H1 (cell line): ENCODE measurements around the gene LUZP1. TPM values are rescaled to one million over a fixed set of nuclear protein-coding genes. Genes with fewer than 3 reads are reported as not detected.

ENCODE experiments used
- CTCF ChIA-PET: fragments of 300-600 bp; sonication (Branson Sonifier 250); formaldehyde crosslinking; loops from one replicate; lab custom pipeline; 2021; ENCODE audit not compliant: partially characterized antibody; lab: Charles Lee
- POLR2A ChIA-PET: fragments of 300-600 bp; sonication (Branson Sonifier 250); formaldehyde crosslinking; loops from one replicate; lab custom pipeline; 2021; ENCODE audit warnings: inconsistent platforms; ENCODE audit not compliant: partially characterized antibody; lab: Charles Lee
- DNase-seq, 2 experiments: peaks; one replicate each; pipeline versions ENCODE4 v3.0.0 to v3.0.0-alpha.2; 2010 to 2022; ENCODE audit warnings: low spot score in 2 of 2, low read depth in 1 of 2, mixed read lengths in 1 of 2
- FAIRE-seq: peaks from 2 replicates; lab custom pipeline; 2011; peaks lifted over from hg19 to GRCh38; lab: Jason Lieb, UNC
- H2AFZ ChIP-seq: 2 replicates; pipeline ENCODE4 v1.8.1; 2012; ENCODE audit warnings: low read length, inconsistent platforms
- H2AK5ac ChIP-seq: 2 replicates; pipeline ENCODE4 v1.6.1; 2013; ENCODE audit warnings: low read depth, low read length
- H2BK120ac ChIP-seq: replicated peaks from 2 replicates; pipeline ENCODE3; 2013; ENCODE audit warnings: low read depth, low read length, inconsistent platforms
- H2BK12ac ChIP-seq: 2 replicates; pipeline ENCODE4 v1.6.1; 2013; ENCODE audit warnings: low read depth, low read length
- H2BK15ac ChIP-seq: 2 replicates; pipeline ENCODE4 v1.6.1; 2013; ENCODE audit warnings: low read length
- H2BK20ac ChIP-seq: 2 replicates; pipeline ENCODE4 v1.6.1; 2013; ENCODE audit warnings: low read length
- H2BK5ac ChIP-seq: 2 replicates; pipeline ENCODE4 v1.6.1; 2013; ENCODE audit warnings: low read depth, low read length
- H3K14ac ChIP-seq: 2 replicates; pipeline ENCODE4 v1.6.1; 2013; ENCODE audit warnings: inconsistent platforms; ENCODE audit not compliant: insufficient read length
- H3K18ac ChIP-seq: 2 replicates; pipeline ENCODE4 v1.6.1; 2013; ENCODE audit warnings: low read length; ENCODE audit errors: extremely low read depth
- H3K23ac ChIP-seq: 2 replicates; pipeline ENCODE4 v1.6.1; 2013; ENCODE audit warnings: inconsistent platforms; ENCODE audit not compliant: insufficient read length
- H3K23me2 ChIP-seq: 2 replicates; pipeline ENCODE4 v1.6.1; 2013; ENCODE audit warnings: low read depth, low read length
- H3K27ac ChIP-seq: 2 replicates; pipeline ENCODE4 v1.6.1; 2011; ENCODE audit warnings: low read depth, low read length, inconsistent platforms
- H3K27me3 ChIP-seq, 4 experiments: replicated peaks in 1 of 4; 1 replicate in 1 of 4; 2 replicates in 3 of 4; pipeline versions ENCODE4 v1.6.1 to v1.8.1; 2011 to 2013; ENCODE audit warnings: low read length in 3 of 4, mild to moderate bottlenecking in 3 of 4, inconsistent platforms in 2 of 4, mixed read lengths in 2 of 4, moderate library complexity in 1 of 4; ENCODE audit not compliant: control insufficient read depth in 3 of 4, insufficient read depth in 3 of 4; ENCODE audit errors: extremely low read depth in 1 of 4
- H3K36me3 ChIP-seq, 4 experiments: 2 replicates each; pipeline versions ENCODE4 v1.6.1 to v1.8.1; 2011 to 2013; ENCODE audit warnings: mild to moderate bottlenecking in 4 of 4, low read length in 3 of 4, moderate library complexity in 2 of 4, control low read depth in 1 of 4, inconsistent platforms in 1 of 4; ENCODE audit not compliant: insufficient read depth in 4 of 4, control insufficient read depth in 2 of 4
- H3K4ac ChIP-seq: replicated peaks from 2 replicates; pipeline ENCODE3; 2013; ENCODE audit warnings: low read length, low read depth, mixed read lengths, inconsistent platforms; ENCODE audit not compliant: insufficient read length
- H3K4me1 ChIP-seq, 4 experiments: replicated peaks in 1 of 4; 1 replicate in 1 of 4; 2 replicates in 3 of 4; pipeline versions ENCODE4 v1.6.1 to v1.8.1; 2011 to 2013; ENCODE audit warnings: low read length in 3 of 4, inconsistent platforms in 2 of 4, mixed read lengths in 1 of 4; ENCODE audit not compliant: insufficient read depth in 4 of 4, control insufficient read depth in 3 of 4
- H3K4me2 ChIP-seq, 2 experiments: 2 replicates each; pipeline versions ENCODE4 v1.6.1 to v1.8.1; 2011 to 2013; ENCODE audit warnings: low read depth in 2 of 2, low read length in 2 of 2, control low read depth in 1 of 2, inconsistent platforms in 1 of 2, mild to moderate bottlenecking in 1 of 2; ENCODE audit not compliant: insufficient read depth in 1 of 2
- H3K4me3 ChIP-seq, 4 experiments: fragments of 200-600, 300-600 bp in 1 of 4; sonication (generic), shearing (Covaris generic), sonication (Bioruptor Twin) in 1 of 4; 2 replicates each; pipeline versions ENCODE4 v1.5.1 to v1.8.1; 2011 to 2016; ENCODE audit warnings: low read length in 4 of 4, low read depth in 3 of 4, control low read depth in 2 of 4, inconsistent platforms in 2 of 4, mild to moderate bottlenecking in 2 of 4, mixed read lengths in 1 of 4, moderate library complexity in 1 of 4; ENCODE audit not compliant: insufficient read depth in 2 of 4; ENCODE audit errors: extremely low read depth in 1 of 4
- H3K56ac ChIP-seq: replicated peaks from 2 replicates; pipeline ENCODE3; 2013; ENCODE audit warnings: low read depth, mild to moderate bottlenecking, mixed read lengths, low read length, inconsistent platforms; ENCODE audit not compliant: insufficient read length
- H3K79me1 ChIP-seq: 2 replicates; pipeline ENCODE4 v1.6.1; 2013; ENCODE audit warnings: low read depth, low read length, control low read depth
- H3K79me2 ChIP-seq, 2 experiments: 2 replicates each; pipeline versions ENCODE4 v1.6.1 to v1.8.1; 2012 to 2013; ENCODE audit warnings: low read length in 2 of 2, mild to moderate bottlenecking in 2 of 2, inconsistent platforms in 1 of 2; ENCODE audit not compliant: insufficient read depth in 2 of 2, control insufficient read depth in 1 of 2
- H3K9ac ChIP-seq, 4 experiments: replicated peaks in 1 of 4; 1 replicate in 1 of 4; 2 replicates in 3 of 4; pipeline versions ENCODE4 v1.6.1 to v1.8.1; 2011 to 2013; ENCODE audit warnings: low read depth in 3 of 4, low read length in 3 of 4, control low read depth in 2 of 4, mild to moderate bottlenecking in 2 of 4, moderate library complexity in 2 of 4, inconsistent platforms in 1 of 4; ENCODE audit errors: extremely low read depth in 1 of 4
- H3K9me3 ChIP-seq, 2 experiments: 2 replicates each; pipeline versions ENCODE4 v1.6.1 to v1.8.1; 2012 to 2013; ENCODE audit warnings: mild to moderate bottlenecking in 2 of 2, moderate library complexity in 2 of 2, control low read depth in 1 of 2, inconsistent platforms in 1 of 2, low read depth in 1 of 2, low read length in 1 of 2, mixed read lengths in 1 of 2; ENCODE audit not compliant: insufficient read depth in 2 of 2
- H4K20me1 ChIP-seq, 2 experiments: replicated peaks in 1 of 2; 2 replicates each; pipeline versions ENCODE3 to v1.8.1; 2011 to 2013; ENCODE audit warnings: inconsistent platforms in 2 of 2, low read length in 2 of 2, mild to moderate bottlenecking in 1 of 2; ENCODE audit not compliant: insufficient read depth in 2 of 2, control insufficient read depth in 1 of 2
- H4K5ac ChIP-seq: 2 replicates; pipeline ENCODE4 v1.6.1; 2013; ENCODE audit warnings: low read length, low read depth, mixed read lengths, inconsistent platforms; ENCODE audit not compliant: insufficient read length
- H4K8ac ChIP-seq: 2 replicates; pipeline ENCODE4 v1.8.0; 2013; ENCODE audit warnings: mild to moderate bottlenecking, moderate library complexity, low read length, inconsistent platforms; ENCODE audit not compliant: insufficient read depth; ENCODE audit errors: extremely low read depth
- H4K91ac ChIP-seq: replicated peaks from 2 replicates; pipeline ENCODE3; 2013; ENCODE audit warnings: low read length, mixed read lengths, inconsistent platforms; ENCODE audit not compliant: insufficient read length
- ATF2 ChIP-seq: IDR thresholded peaks from 2 replicates; pipeline ENCODE4 v1.6.1; 2012; ENCODE audit warnings: low read length, inconsistent platforms
- CBX8 ChIP-seq: fragments of 300-800, 300-1000 bp; sonication (generic); IDR thresholded peaks from 2 replicates; pipeline ENCODE4 v1.7.1; 2016; ENCODE audit warnings: low read depth, low read length, borderline replicate concordance
- E2F6 ChIP-seq: IDR thresholded peaks from 2 replicates; pipeline ENCODE4 v1.6.1; 2012; ENCODE audit warnings: inconsistent platforms
- EP300 ChIP-seq, 2 experiments: IDR thresholded peaks; 1 replicate in 1 of 2; 2 replicates in 1 of 2; pipeline ENCODE4 v1.6.1; 2011 to 2012; ENCODE audit warnings: low read depth in 2 of 2, low read length in 2 of 2, mild to moderate bottlenecking in 2 of 2, borderline replicate concordance in 1 of 2, inconsistent platforms in 1 of 2, moderate library complexity in 1 of 2
- FOSL1 ChIP-seq: IDR thresholded peaks from 2 replicates; pipeline ENCODE4 v1.6.1; 2011; ENCODE audit warnings: mild to moderate bottlenecking, low read depth, low read length, moderate library complexity; ENCODE audit not compliant: insufficient read depth
- GTF2F1 ChIP-seq: IDR thresholded peaks from 2 replicates; pipeline ENCODE4 v1.6.1; 2012; ENCODE audit warnings: low read depth, low read length, improper control_type of control experiment, borderline replicate concordance
- MAFK ChIP-seq: IDR thresholded peaks from 2 replicates; pipeline ENCODE4 v1.6.1; 2012; ENCODE audit warnings: low read depth, mild to moderate bottlenecking, improper control_type of control experiment, low read length
- MAX ChIP-seq: IDR thresholded peaks from 2 replicates; pipeline ENCODE4 v1.6.1; 2012; ENCODE audit warnings: inconsistent platforms
- NRF1 ChIP-seq: IDR thresholded peaks from 2 replicates; pipeline ENCODE4 v1.6.1; 2011; ENCODE audit warnings: mild to moderate bottlenecking, low read depth, low read length, improper control_type of control experiment
- TAF7 ChIP-seq: optimal IDR thresholded peaks from 2 replicates; pipeline ENCODE3; 2011; ENCODE audit warnings: low read depth, mild to moderate bottlenecking, inconsistent platforms, low read length, moderate library complexity, borderline replicate concordance
- YY1 ChIP-seq: IDR thresholded peaks from 2 replicates; pipeline ENCODE4 v1.6.1; 2011; ENCODE audit warnings: low read depth, mild to moderate bottlenecking, low read length
- WGBS, 2 experiments: shearing (Covaris generic) in 1 of 2; methylation state at CpG; one replicate each; pipeline versions ENCODE4 v1.1.6 to v1.1.7; 2013 to 2015; ENCODE audit warnings: low lambda C conversion rate in 2 of 2, mixed read lengths in 2 of 2, inconsistent platforms in 1 of 2, low coverage in 1 of 2, missing lambda C conversion rate in 1 of 2; ENCODE audit not compliant: insufficient replicate concordance in 2 of 2, insufficient coverage in 1 of 2, insufficient read length in 1 of 2; ENCODE audit errors: extremely low coverage in 1 of 2, missing lambda C conversion rate in 1 of 2; 5-methylcytosine and 5-hydroxymethylcytosine counted together
- polyA plus RNA-seq, 7 experiments: library from polyadenylated mRNA; depleted of rRNA in 3 of 7; stranded (reverse) in 5 of 7; unstranded in 2 of 7; fragments of >200 nt in 5 of 7; fragments of 200-250 nt in 2 of 7; gene quantifications; 1 replicate in 5 of 7; 2 replicates in 1 of 7; 4 replicates in 1 of 7; pipeline versions ENCODE4 v1.2.1 to v1.2.3, GENCODE V29; 2011 to 2013; ENCODE audit warnings: missing spikeins in 2 of 7, mixed read lengths in 2 of 7
- total RNA-seq: library from RNA; stranded (reverse); fragmentation: NEBNext Ultra II Directional; extraction: Animal tissue kit (Norgen Biotek cat#: 25700); gene quantifications from 2 replicates; pipeline ENCODE4 v1.2.1, GENCODE V29; 2021

Gene LUZP1
- total and polyA plus RNA-seq, 2 of the 8 experiments (the other 6 are each of a cell fraction or from before 2014, with no cell fraction given) = 14.0 to 60.5 TPM

GRCh38 chr1:23090056-23090455 lies 78.6 kb downstream of the LUZP1 start:
- H4K5ac ChIP-seq = no peak overlapping the region
- no peak overlapping the region for H2BK20ac ChIP-seq
- POLR2A ChIA-PET = no interaction called here
- H2BK12ac ChIP-seq = no peak overlapping the region
- H3K9me3 ChIP-seq = no peaks in the 10 kb centered on the region
- H3K4ac ChIP-seq = no peak overlapping the region
- WGBS, 2 experiments = 100% methylated on average over 1 of the region's 1 CpG; no CpG with 5 or more reads in 1 of the 2 experiments
- no peak overlapping the region for H3K23ac ChIP-seq
- DNase-seq (no peak), FAIRE-seq (no peak)
- no peak overlapping the region for H3K4me3 ChIP-seq
- H3K56ac ChIP-seq = no peak overlapping the region
- H3K9ac ChIP-seq = no peak overlapping the region
- no peak overlapping the region for H3K27ac ChIP-seq
- H3K18ac ChIP-seq = no peak overlapping the region
- H3K23me2 ChIP-seq = no peaks in the 10 kb centered on the region
- CTCF ChIA-PET = interaction anchor here (0.7 to 27.1 kb wide), 3 partner anchors 9 to 156 kb away, joined by 3 to 705 read pairs (median 7); partner anchors contain the start of gene LUZP1
- H3K27me3 ChIP-seq = no peaks in the 10 kb centered on the region
- no peak overlapping the region for H3K14ac ChIP-seq
- no peaks in the 10 kb centered on the region for H3K79me2 ChIP-seq
- H2BK15ac ChIP-seq = no peak overlapping the region
- H2AFZ ChIP-seq = no peak overlapping the region
- H4K8ac ChIP-seq = no peak overlapping the region
- 0 out of 2 replicates have a peak, but pooled peaks cover 3% of the 10 kb centered on the region for H3K79me1 ChIP-seq
- H3K36me3 ChIP-seq = peaks cover 20 to 84% (median 52%) of the 10 kb centered on the region in 4 experiments
- H3K4me1 ChIP-seq = no peaks in the 10 kb centered on the region; a peak in 1 of 7 replicates
- H2AK5ac ChIP-seq = no peak overlapping the region
- no peak overlapping the region for H2BK120ac ChIP-seq
- H2BK5ac ChIP-seq = no peak overlapping the region
- H4K91ac ChIP-seq = no peak overlapping the region
- peaks cover 2 to 4% of the 10 kb centered on the region in 2 experiments for H4K20me1 ChIP-seq
- no peak overlapping the region for H3K4me2 ChIP-seq
- TF ChIP-seq GTF2F1 = no peak
- TF ChIP-seq TAF7 = no peak
- no peak for TF ChIP-seq NRF1
- no peak for TF ChIP-seq YY1
- no peak for TF ChIP-seq CBX8
- TF ChIP-seq MAFK = no peak
- TF ChIP-seq E2F6 = no peak
- TF ChIP-seq EP300 (IDR thresholded peaks at IDR 0.05; ENCODE audit: borderline replicate concordance in 1 of 2, low read depth in 2 of 2, low read length in 2 of 2) = no peak
- TF ChIP-seq MAX = no peak
- TF ChIP-seq ATF2 = no peak
- TF ChIP-seq FOSL1 = no peak
